Measurements from ENCODE around the gene RNPEP.

Gene RNPEP

DNA sequence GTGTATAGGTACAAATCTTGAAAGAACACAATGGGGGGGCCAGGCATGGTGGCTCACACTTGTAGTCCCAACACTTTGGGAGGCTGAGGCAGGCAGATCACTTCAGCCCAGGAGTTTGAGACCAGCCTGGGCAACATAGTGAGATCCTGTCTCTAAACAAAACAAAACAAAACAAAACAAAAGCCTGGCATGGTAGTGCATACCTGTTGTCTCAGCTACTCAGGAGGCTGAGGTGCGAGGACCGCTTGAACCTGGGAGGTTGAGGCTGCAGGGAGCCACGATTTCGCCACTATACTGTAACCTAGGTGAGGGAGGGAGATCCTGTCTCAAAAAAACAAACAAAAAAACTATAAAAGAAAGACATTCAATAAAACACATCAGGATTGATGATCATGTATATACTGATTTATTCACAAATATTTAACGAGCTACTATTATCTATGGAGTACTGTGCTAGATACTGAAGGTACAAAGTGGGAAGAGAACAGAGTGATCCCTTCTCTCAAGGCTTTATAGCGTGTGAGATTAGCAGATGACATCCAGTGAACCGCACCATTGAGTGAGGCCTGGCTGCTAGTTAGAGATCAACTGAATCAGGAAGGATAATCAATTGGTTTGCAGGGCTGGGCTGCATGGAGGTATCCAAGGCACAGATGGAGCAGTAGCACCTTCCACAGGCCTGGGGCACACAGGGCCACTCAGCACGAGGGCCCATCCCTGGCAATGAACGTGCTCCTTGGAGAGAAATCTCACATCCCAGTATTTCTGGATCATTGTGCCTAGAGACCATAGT, 54.3 kb downstream of the RNPEP start:
- 98% methylated on average over 6 of the region's 9 CpGs for WGBS (ENCODE audit: insufficient coverage)
- Histone ChIP-seq H3K27me3 (replicated peaks in 2 of 5; ENCODE audit: control insufficient read depth in 4 of 5, insufficient read depth in 5 of 5, low read length in 4 of 5) (peaks cover 0 to 4% (median 0%) of the 10 kb centered on the region in 5 experiments), H3K9me3 (ENCODE audit: control extremely low read depth in 1 of 5, control insufficient read depth in 4 of 5, insufficient read depth in 2 of 5, low read depth in 1 of 5, low read length in 4 of 5) (no peaks in the 10 kb centered on the region), H3K36me3 (ENCODE audit: control insufficient read depth in 4 of 4, insufficient read depth in 4 of 4, low read length in 3 of 4) (no peaks in the 10 kb centered on the region), H3K27ac (ENCODE audit: insufficient read depth in 1 of 2, low read depth in 1 of 2, low read length in 2 of 2, poor library complexity in 1 of 2, severe bottlenecking in 2 of 2) (no peak overlapping the region), H3K4me3 (ENCODE audit: control insufficient read depth in 1 of 7, extremely low read depth in 1 of 7, insufficient read depth in 4 of 7, low read depth in 2 of 7, low read length in 6 of 7) (no peak overlapping the region), H3K4me1 (ENCODE audit: control extremely low read depth in 1 of 4, control insufficient read depth in 4 of 4, insufficient read depth in 4 of 4, low read length in 3 of 4) (no peaks in the 10 kb centered on the region)
- ChIA-PET CTCF (no interaction called here), POLR2A (no interaction called here)
- DNase-seq: no peak

GRCh38 chr1:202037706-202038296, 55.4 kb downstream of the RNPEP start:
- H3K36me3 ChIP-seq (ENCODE audit: control insufficient read depth in 4 of 4, insufficient read depth in 4 of 4, low read length in 3 of 4): no peaks in the 10 kb centered on the region
- CTCF ChIA-PET: no interaction called here
- no peak overlapping the region for H3K4me3 ChIP-seq (ENCODE audit: control insufficient read depth in 1 of 7, extremely low read depth in 1 of 7, insufficient read depth in 4 of 7, low read depth in 2 of 7, low read length in 6 of 7)
- no peaks in the 10 kb centered on the region for H3K4me1 ChIP-seq (ENCODE audit: control extremely low read depth in 1 of 4, control insufficient read depth in 4 of 4, insufficient read depth in 4 of 4, low read length in 3 of 4)
- no peak overlapping the region for H3K27ac ChIP-seq (ENCODE audit: insufficient read depth in 1 of 2, low read depth in 1 of 2, low read length in 2 of 2, poor library complexity in 1 of 2, severe bottlenecking in 2 of 2)
- H3K9me3 ChIP-seq (ENCODE audit: control extremely low read depth in 1 of 5, control insufficient read depth in 4 of 5, insufficient read depth in 2 of 5, low read depth in 1 of 5, low read length in 4 of 5): no peaks in the 10 kb centered on the region
- H3K27me3 ChIP-seq (replicated peaks in 2 of 5; ENCODE audit: control insufficient read depth in 4 of 5, insufficient read depth in 5 of 5, low read length in 4 of 5): peaks cover 0 to 4% (median 0%) of the 10 kb centered on the region in 5 experiments
- no peak for DNase-seq
- 100% methylated on average over 4 of the region's 4 CpGs for WGBS (ENCODE audit: insufficient coverage)
- POLR2A ChIA-PET: no interaction called here

DNA sequence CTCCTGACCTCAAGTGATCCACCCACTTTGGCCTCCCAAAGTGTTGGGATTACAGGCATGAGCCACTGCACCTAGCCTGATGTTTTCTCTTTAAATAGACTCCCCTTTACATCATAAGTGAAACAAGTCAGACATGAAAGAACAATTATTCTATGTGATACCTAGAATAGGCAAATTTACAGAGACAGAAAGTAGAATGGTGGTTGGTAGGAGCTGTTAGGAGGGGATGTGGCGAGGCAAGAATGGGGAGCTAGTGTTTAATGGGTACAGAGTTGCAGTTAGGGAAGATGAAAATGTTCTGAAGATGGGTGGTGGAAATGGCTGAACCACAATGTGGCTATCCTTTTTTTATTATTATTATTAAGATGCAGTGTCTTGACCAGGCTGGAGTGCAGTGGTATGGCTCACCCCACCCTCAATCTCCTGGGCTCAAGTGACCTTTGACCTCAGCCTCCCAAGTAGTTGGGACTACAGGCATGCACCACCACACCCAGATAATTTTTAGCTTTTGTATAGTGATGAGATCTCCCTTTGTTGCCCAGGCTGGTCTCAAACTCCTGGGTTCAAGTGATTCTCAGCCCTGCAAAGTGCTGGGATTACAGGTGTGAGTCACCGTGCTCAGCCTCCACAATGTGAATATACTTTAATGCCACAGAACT, 56.4 kb downstream of the RNPEP start:
- Histone ChIP-seq H3K36me3 (ENCODE audit: control insufficient read depth in 4 of 4, insufficient read depth in 4 of 4, low read length in 3 of 4) (no peaks in the 10 kb centered on the region), H3K9me3 (ENCODE audit: control extremely low read depth in 1 of 5, control insufficient read depth in 4 of 5, insufficient read depth in 2 of 5, low read depth in 1 of 5, low read length in 4 of 5) (no peaks in the 10 kb centered on the region), H3K4me3 (ENCODE audit: control insufficient read depth in 1 of 7, extremely low read depth in 1 of 7, insufficient read depth in 4 of 7, low read depth in 2 of 7, low read length in 6 of 7) (no peak overlapping the region), H3K27me3 (replicated peaks in 2 of 5; ENCODE audit: control insufficient read depth in 4 of 5, insufficient read depth in 5 of 5, low read length in 4 of 5) (peaks cover 0 to 4% (median 0%) of the 10 kb centered on the region in 5 experiments), H3K4me1 (ENCODE audit: control extremely low read depth in 1 of 4, control insufficient read depth in 4 of 4, insufficient read depth in 4 of 4, low read length in 3 of 4) (no peaks in the 10 kb centered on the region), H3K27ac (ENCODE audit: insufficient read depth in 1 of 2, low read depth in 1 of 2, low read length in 2 of 2, poor library complexity in 1 of 2, severe bottlenecking in 2 of 2) (no peak overlapping the region)
- ChIA-PET POLR2A (interaction anchor here (0.6 kb wide), 1 partner anchor 109 kb away, joined by 4 read pairs; no protein-coding TSS in a partner anchor), CTCF (no interaction called here)
- DNase-seq: no peak
- 100% methylated on average over 1 of the region's 2 CpGs for WGBS (ENCODE audit: insufficient coverage)

DNA sequence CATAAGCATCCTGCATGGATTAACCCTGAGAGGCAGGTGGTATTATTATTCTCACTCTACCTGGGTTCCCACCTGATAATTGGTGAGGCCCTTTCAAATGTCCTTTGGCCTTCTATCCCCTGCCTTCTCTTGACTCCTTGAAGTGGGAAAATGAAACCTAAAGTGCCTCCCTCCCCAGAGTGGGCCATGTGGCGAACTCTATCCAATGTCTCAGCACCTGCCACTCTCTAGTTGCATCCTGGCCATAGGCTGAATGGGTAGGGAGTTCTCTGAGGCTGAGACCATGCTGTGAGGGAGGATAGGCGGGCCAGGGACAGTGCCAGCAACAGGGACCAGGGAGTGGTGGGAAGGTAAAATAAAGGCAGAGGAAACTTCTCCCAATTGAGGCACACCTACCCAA, 63.3 kb downstream of the RNPEP start:
- H3K27me3 ChIP-seq (replicated peaks in 2 of 5; ENCODE audit: control insufficient read depth in 4 of 5, insufficient read depth in 5 of 5, low read length in 4 of 5): peaks cover 0 to 2% (median 0%) of the 10 kb centered on the region in 5 experiments
- ChIA-PET CTCF (no interaction called here), POLR2A (no interaction called here)
- no peak overlapping the region for H3K4me3 ChIP-seq (ENCODE audit: control insufficient read depth in 1 of 7, extremely low read depth in 1 of 7, insufficient read depth in 4 of 7, low read depth in 2 of 7, low read length in 6 of 7)
- H3K27ac ChIP-seq (ENCODE audit: insufficient read depth in 1 of 2, low read depth in 1 of 2, low read length in 2 of 2, poor library complexity in 1 of 2, severe bottlenecking in 2 of 2): no peak overlapping the region
- DNase-seq: no peak
- H3K9me3 ChIP-seq (ENCODE audit: control extremely low read depth in 1 of 5, control insufficient read depth in 4 of 5, insufficient read depth in 2 of 5, low read depth in 1 of 5, low read length in 4 of 5): no peaks in the 10 kb centered on the region
- no peaks in the 10 kb centered on the region for H3K4me1 ChIP-seq (ENCODE audit: control extremely low read depth in 1 of 4, control insufficient read depth in 4 of 4, insufficient read depth in 4 of 4, low read length in 3 of 4)
- H3K36me3 ChIP-seq (ENCODE audit: control insufficient read depth in 4 of 4, insufficient read depth in 4 of 4, low read length in 3 of 4): no peaks in the 10 kb centered on the region
- no CpG with 5 or more reads among the region's 2 CpGs for WGBS (ENCODE audit: insufficient coverage)

- Histone ChIP-seq H3K4me1 (ENCODE audit: control extremely low read depth in 1 of 4, control insufficient read depth in 4 of 4, insufficient read depth in 4 of 4, low read length in 3 of 4) (no peaks in the 10 kb centered on the region), H3K27ac (ENCODE audit: insufficient read depth in 1 of 2, low read depth in 1 of 2, low read length in 2 of 2, poor library complexity in 1 of 2, severe bottlenecking in 2 of 2) (no peak overlapping the region), H3K4me3 (ENCODE audit: control insufficient read depth in 1 of 7, extremely low read depth in 1 of 7, insufficient read depth in 4 of 7, low read depth in 2 of 7, low read length in 6 of 7) (no peak overlapping the region), H3K9me3 (ENCODE audit: control extremely low read depth in 1 of 5, control insufficient read depth in 4 of 5, insufficient read depth in 2 of 5, low read depth in 1 of 5, low read length in 4 of 5) (no peaks in the 10 kb centered on the region), H3K27me3 (replicated peaks in 2 of 5; ENCODE audit: control insufficient read depth in 4 of 5, insufficient read depth in 5 of 5, low read length in 4 of 5) (peaks cover 0 to 2% (median 0%) of the 10 kb centered on the region in 5 experiments), H3K36me3 (ENCODE audit: control insufficient read depth in 4 of 4, insufficient read depth in 4 of 4, low read length in 3 of 4) (no peaks in the 10 kb centered on the region)
- WGBS (ENCODE audit: insufficient coverage): 100% methylated on average over 1 of the region's 3 CpGs
- ChIA-PET CTCF (no interaction called here), POLR2A (interaction anchor here (0.6 kb wide), 1 partner anchor 99 kb away, joined by 3 read pairs; no protein-coding TSS in a partner anchor)
- DNase-seq: no peak
Observed at GRCh38 chr1:202046227-202046626, 63.8 kb downstream of the RNPEP start.

GRCh38 chr1:202046748-202047708, 64.6 kb downstream of the RNPEP start:
- Histone ChIP-seq H3K27me3 (replicated peaks in 2 of 5; ENCODE audit: control insufficient read depth in 4 of 5, insufficient read depth in 5 of 5, low read length in 4 of 5) (peaks cover 0 to 2% (median 0%) of the 10 kb centered on the region in 5 experiments), H3K9me3 (ENCODE audit: control extremely low read depth in 1 of 5, control insufficient read depth in 4 of 5, insufficient read depth in 2 of 5, low read depth in 1 of 5, low read length in 4 of 5) (no peaks in the 10 kb centered on the region), H3K36me3 (ENCODE audit: control insufficient read depth in 4 of 4, insufficient read depth in 4 of 4, low read length in 3 of 4) (no peaks in the 10 kb centered on the region), H3K4me3 (ENCODE audit: control insufficient read depth in 1 of 7, extremely low read depth in 1 of 7, insufficient read depth in 4 of 7, low read depth in 2 of 7, low read length in 6 of 7) (no peak overlapping the region), H3K27ac (ENCODE audit: insufficient read depth in 1 of 2, low read depth in 1 of 2, low read length in 2 of 2, poor library complexity in 1 of 2, severe bottlenecking in 2 of 2) (no peak overlapping the region), H3K4me1 (ENCODE audit: control extremely low read depth in 1 of 4, control insufficient read depth in 4 of 4, insufficient read depth in 4 of 4, low read length in 3 of 4) (no peaks in the 10 kb centered on the region)
- 58% methylated on average over 2 of the region's 5 CpGs for WGBS (ENCODE audit: insufficient coverage)
- no peak for DNase-seq
- ChIA-PET CTCF (no interaction called here), POLR2A (interaction anchor here (0.6 kb wide), 1 partner anchor 98 kb away, joined by 3 read pairs; no protein-coding TSS in a partner anchor)

Data from common myeloid progenitor, CD34-positive (primary cell).